Measurements from ENCODE around the gene PHC2.

PHC2 gene

DNA sequence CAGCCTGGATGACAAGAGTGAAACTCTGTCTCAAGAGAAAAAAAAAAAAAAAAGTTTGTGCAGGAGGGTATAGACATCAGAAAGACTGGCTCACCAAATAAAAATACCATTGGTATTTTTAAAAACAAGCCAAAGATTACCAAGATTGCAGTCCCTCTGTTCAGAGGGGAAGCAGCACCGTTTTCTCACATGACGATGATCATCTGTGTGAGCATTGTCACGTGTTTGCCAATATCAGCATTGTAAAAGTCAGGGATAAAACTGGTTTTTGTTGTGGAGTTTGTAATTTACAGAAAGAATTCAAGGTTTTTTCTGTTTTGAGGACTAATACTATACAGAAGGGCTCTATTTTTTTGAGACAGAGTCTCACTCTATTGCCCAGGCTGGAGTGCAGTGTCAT lies 148.1 kb downstream of the PHC2 start:
- Histone ChIP-seq H2BK5ac (ENCODE audit: low read length) (no peak overlapping the region), H2AK5ac (ENCODE audit: low read length) (no peak overlapping the region), H3K4me1 (ENCODE audit: control insufficient read depth, low read depth, low read length) (no peaks in the 10 kb centered on the region), H3K23ac (ENCODE audit: low read length) (no peak overlapping the region), H3K79me2 (ENCODE audit: control insufficient read depth, insufficient read depth, low read length) (no peaks in the 10 kb centered on the region), H3K4me3 (ENCODE audit: low read length) (no peak overlapping the region), H3K4me2 (ENCODE audit: low read length) (no peak overlapping the region), H4K8ac (ENCODE audit: low read depth, low read length) (no peak overlapping the region), H3K4ac (ENCODE audit: low read depth, low read length) (no peak overlapping the region), H3K79me1 (ENCODE audit: low read length) (no peaks in the 10 kb centered on the region), H3K18ac (ENCODE audit: low read length) (no peak overlapping the region), H3K56ac (ENCODE audit: low read length) (no peak overlapping the region), H3K27me3 (ENCODE audit: insufficient read depth, low read length, poor library complexity) (no peaks in the 10 kb centered on the region), H2BK15ac (replicated peaks; ENCODE audit: low read depth) (no peak overlapping the region), H3K9ac (ENCODE audit: low read length) (no peak overlapping the region), H3K36me3 (ENCODE audit: control insufficient read depth, insufficient read depth, low read length) (peaks cover 3% of the 10 kb centered on the region), H2BK120ac (ENCODE audit: low read depth, low read length) (no peak overlapping the region), H4K5ac (ENCODE audit: low read length) (no peak overlapping the region), H3K27ac (ENCODE audit: low read depth, low read length) (no peak overlapping the region)
- no CpG with 5 or more reads among the region's 3 CpGs for WGBS (ENCODE audit: extremely low coverage, insufficient coverage, low lambda C conversion rate)
- no peak for DNase-seq

DNA sequence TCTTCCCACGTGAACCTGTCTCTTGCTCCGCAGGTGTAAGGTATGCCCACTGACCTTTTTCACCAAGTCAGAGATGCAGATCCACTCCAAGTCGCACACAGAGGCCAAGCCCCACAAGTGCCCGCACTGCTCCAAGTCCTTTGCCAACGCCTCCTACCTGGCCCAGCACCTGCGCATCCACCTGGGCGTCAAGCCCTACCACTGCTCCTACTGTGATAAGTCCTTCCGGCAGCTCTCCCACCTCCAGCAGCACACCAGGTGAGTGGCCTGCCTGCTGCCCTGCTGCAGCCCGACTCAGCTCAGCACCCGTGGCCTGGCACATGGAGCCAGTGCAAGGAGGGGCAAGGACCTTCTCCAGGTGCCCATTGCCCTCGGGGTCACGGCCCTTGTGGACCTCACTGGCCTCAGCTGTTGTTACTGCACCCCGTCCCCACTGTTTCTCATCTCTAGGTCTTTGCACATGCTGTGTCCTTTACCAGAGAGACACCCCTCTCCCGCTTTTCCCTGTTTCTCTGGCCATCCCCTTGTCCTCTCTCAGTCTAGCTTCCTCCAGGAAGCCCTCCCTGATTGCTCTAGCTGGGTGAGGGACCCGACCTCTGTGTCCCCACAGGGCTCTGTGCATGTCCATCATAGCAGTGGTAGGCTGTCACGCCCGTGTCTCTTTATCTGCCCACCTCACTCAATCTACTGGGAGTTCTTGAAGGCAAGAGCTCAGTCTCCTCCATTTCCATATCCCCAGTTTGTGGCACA lies 149.2 kb downstream of the PHC2 start:
- no peak overlapping the region for H2BK120ac ChIP-seq (ENCODE audit: low read depth, low read length)
- no peak overlapping the region for H4K8ac ChIP-seq (ENCODE audit: low read depth, low read length)
- WGBS (ENCODE audit: extremely low coverage, insufficient coverage, low lambda C conversion rate), result no CpG with 5 or more reads among the region's 17 CpGs

DNA sequence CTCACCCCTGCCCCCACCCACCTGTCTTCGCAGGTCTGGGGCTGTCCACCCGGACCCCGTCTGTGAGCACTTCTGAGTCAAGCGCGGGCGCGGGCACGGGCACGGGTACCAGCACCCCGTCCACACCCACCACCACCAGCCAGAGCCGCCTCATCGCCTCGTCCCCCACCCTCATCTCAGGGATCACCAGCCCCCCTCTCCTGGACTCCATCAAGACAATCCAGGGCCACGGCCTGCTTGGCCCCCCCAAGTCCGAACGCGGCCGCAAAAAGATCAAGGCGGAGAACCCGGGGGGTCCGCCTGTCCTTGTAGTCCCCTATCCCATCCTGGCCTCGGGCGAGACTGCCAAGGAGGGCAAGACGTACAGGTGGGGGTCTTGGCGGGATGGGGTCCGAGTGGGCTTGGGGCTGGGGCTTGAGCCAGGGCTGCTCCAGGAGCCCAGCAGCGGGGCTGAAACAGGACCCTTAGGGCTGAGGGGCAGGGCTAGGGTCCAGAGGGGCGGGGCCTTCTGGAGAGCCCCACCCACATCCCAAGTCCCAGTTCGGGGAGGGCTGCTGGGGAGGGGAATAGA lies 150.7 kb downstream of the PHC2 start:
- peaks cover 3% of the 10 kb centered on the region for H3K36me3 ChIP-seq (ENCODE audit: control insufficient read depth, insufficient read depth, low read length)

More for the DNA sequence above, 149.2 kb downstream of the PHC2 start:
- Histone ChIP-seq H3K27ac (ENCODE audit: low read depth, low read length) (no peak overlapping the region), H4K5ac (ENCODE audit: low read length) (no peak overlapping the region), H2BK5ac (ENCODE audit: low read length) (no peak overlapping the region), H3K4ac (ENCODE audit: low read depth, low read length) (no peak overlapping the region), H3K4me3 (ENCODE audit: low read length) (no peak overlapping the region), H3K23ac (ENCODE audit: low read length) (no peak overlapping the region), H3K18ac (ENCODE audit: low read length) (no peak overlapping the region), H3K79me1 (ENCODE audit: low read length) (no peaks in the 10 kb centered on the region), H3K4me2 (ENCODE audit: low read length) (no peak overlapping the region), H3K27me3 (ENCODE audit: insufficient read depth, low read length, poor library complexity) (no peaks in the 10 kb centered on the region), H2AK5ac (ENCODE audit: low read length) (no peak overlapping the region), H3K79me2 (ENCODE audit: control insufficient read depth, insufficient read depth, low read length) (no peaks in the 10 kb centered on the region), H3K36me3 (ENCODE audit: control insufficient read depth, insufficient read depth, low read length) (peaks cover 3% of the 10 kb centered on the region), H3K4me1 (ENCODE audit: control insufficient read depth, low read depth, low read length) (no peaks in the 10 kb centered on the region), H2BK15ac (replicated peaks; ENCODE audit: low read depth) (no peak overlapping the region), H3K56ac (ENCODE audit: low read length) (no peak overlapping the region), H3K9ac (ENCODE audit: low read length) (no peak overlapping the region)
- no peak for DNase-seq

DNA sequence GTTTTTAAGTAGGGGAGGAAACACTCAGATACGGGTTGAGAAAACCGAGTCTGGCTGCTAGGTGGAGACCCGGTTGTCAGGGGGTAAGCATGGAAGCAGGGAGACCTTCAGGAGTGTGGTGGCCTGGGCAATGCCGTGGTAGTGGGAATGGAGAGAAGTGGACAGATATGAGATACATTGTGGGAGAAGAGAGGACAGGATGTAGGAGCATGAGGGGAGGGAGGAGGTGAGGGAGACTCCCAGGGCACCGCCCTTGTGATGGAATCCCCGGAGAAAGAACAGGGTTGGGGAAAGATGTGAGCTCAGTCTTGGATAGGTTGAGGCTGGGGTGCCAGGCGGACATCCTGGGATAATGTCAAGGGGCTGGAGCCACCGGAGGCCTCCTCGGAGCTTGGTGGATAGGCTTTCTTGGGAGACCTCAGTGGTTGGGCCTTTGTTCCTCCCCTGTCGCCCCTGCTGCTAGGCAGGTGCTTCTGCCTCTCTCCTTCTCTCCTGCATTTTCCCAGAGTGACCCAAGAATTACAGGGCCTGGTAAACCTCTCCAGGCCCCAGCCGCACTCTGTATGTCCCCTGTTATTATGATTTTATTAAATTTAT lies 153.3 kb downstream of the PHC2 start:
- Histone ChIP-seq H3K9ac (ENCODE audit: low read length) (no peak overlapping the region), H2BK15ac (replicated peaks; ENCODE audit: low read depth) (no peak overlapping the region), H3K79me2 (ENCODE audit: control insufficient read depth, insufficient read depth, low read length) (no peaks in the 10 kb centered on the region), H4K8ac (ENCODE audit: low read depth, low read length) (no peak overlapping the region), H3K36me3 (ENCODE audit: control insufficient read depth, insufficient read depth, low read length) (peaks cover 2% of the 10 kb centered on the region), H2BK5ac (ENCODE audit: low read length) (no peak overlapping the region), H3K4me2 (ENCODE audit: low read length) (no peak overlapping the region), H3K23ac (ENCODE audit: low read length) (no peak overlapping the region), H3K4ac (ENCODE audit: low read depth, low read length) (no peak overlapping the region), H2AK5ac (ENCODE audit: low read length) (no peak overlapping the region), H3K79me1 (ENCODE audit: low read length) (peaks cover 2% of the 10 kb centered on the region), H3K4me1 (ENCODE audit: control insufficient read depth, low read depth, low read length) (no peaks in the 10 kb centered on the region), H3K18ac (ENCODE audit: low read length) (no peak overlapping the region), H4K5ac (ENCODE audit: low read length) (no peak overlapping the region), H2BK120ac (ENCODE audit: low read depth, low read length) (no peak overlapping the region), H3K56ac (ENCODE audit: low read length) (no peak overlapping the region), H3K27ac (ENCODE audit: low read depth, low read length) (no peak overlapping the region), H3K4me3 (ENCODE audit: low read length) (no peak overlapping the region), H3K27me3 (ENCODE audit: insufficient read depth, low read length, poor library complexity) (no peaks in the 10 kb centered on the region)
- DNase-seq, result no peak
- WGBS (ENCODE audit: extremely low coverage, insufficient coverage, low lambda C conversion rate), result no CpG with 5 or more reads among the region's 11 CpGs

More for the DNA sequence above, 150.7 kb downstream of the PHC2 start:
- Histone ChIP-seq H3K18ac (ENCODE audit: low read length) (no peak overlapping the region), H3K27ac (ENCODE audit: low read depth, low read length) (no peak overlapping the region), H3K4me3 (ENCODE audit: low read length) (no peak overlapping the region), H3K27me3 (ENCODE audit: insufficient read depth, low read length, poor library complexity) (no peaks in the 10 kb centered on the region), H3K4ac (ENCODE audit: low read depth, low read length) (no peak overlapping the region), H2BK15ac (replicated peaks; ENCODE audit: low read depth) (no peak overlapping the region), H3K4me2 (ENCODE audit: low read length) (no peak overlapping the region), H2BK5ac (ENCODE audit: low read length) (no peak overlapping the region), H3K23ac (ENCODE audit: low read length) (no peak overlapping the region), H3K9ac (ENCODE audit: low read length) (no peak overlapping the region), H3K79me1 (ENCODE audit: low read length) (peaks cover 1% of the 10 kb centered on the region), H3K4me1 (ENCODE audit: control insufficient read depth, low read depth, low read length) (no peaks in the 10 kb centered on the region), H3K56ac (ENCODE audit: low read length) (no peak overlapping the region), H4K5ac (ENCODE audit: low read length) (no peak overlapping the region), H2AK5ac (ENCODE audit: low read length) (no peak overlapping the region), H3K79me2 (ENCODE audit: control insufficient read depth, insufficient read depth, low read length) (no peaks in the 10 kb centered on the region), H2BK120ac (ENCODE audit: low read depth, low read length) (no peak overlapping the region), H4K8ac (ENCODE audit: low read depth, low read length) (no peak overlapping the region)
- no peak for DNase-seq
- WGBS (ENCODE audit: extremely low coverage, insufficient coverage, low lambda C conversion rate), result no CpG with 5 or more reads among the region's 29 CpGs

GRCh38 chr1:33276573-33277298 lies 154.2 kb downstream of the PHC2 start:
- Histone ChIP-seq H3K23ac (ENCODE audit: low read length) (no peak overlapping the region), H3K56ac (ENCODE audit: low read length) (no peak overlapping the region), H3K27me3 (ENCODE audit: insufficient read depth, low read length, poor library complexity) (no peaks in the 10 kb centered on the region), H3K36me3 (ENCODE audit: control insufficient read depth, insufficient read depth, low read length) (peaks cover 2% of the 10 kb centered on the region), H2BK5ac (ENCODE audit: low read length) (no peak overlapping the region), H2BK15ac (replicated peaks; ENCODE audit: low read depth) (no peak overlapping the region), H3K18ac (ENCODE audit: low read length) (no peak overlapping the region), H2BK120ac (ENCODE audit: low read depth, low read length) (no peak overlapping the region), H3K4me2 (ENCODE audit: low read length) (no peak overlapping the region), H3K4me1 (ENCODE audit: control insufficient read depth, low read depth, low read length) (no peaks in the 10 kb centered on the region), H4K8ac (ENCODE audit: low read depth, low read length) (no peak overlapping the region), H3K79me2 (ENCODE audit: control insufficient read depth, insufficient read depth, low read length) (no peaks in the 10 kb centered on the region), H2AK5ac (ENCODE audit: low read length) (no peak overlapping the region), H3K9ac (ENCODE audit: low read length) (no peak overlapping the region), H4K5ac (ENCODE audit: low read length) (no peak overlapping the region), H3K4ac (ENCODE audit: low read depth, low read length) (no peak overlapping the region), H3K27ac (ENCODE audit: low read depth, low read length) (no peak overlapping the region), H3K4me3 (ENCODE audit: low read length) (no peak overlapping the region), H3K79me1 (ENCODE audit: low read length) (peaks cover 6% of the 10 kb centered on the region)
- DNase-seq, result no peak
- WGBS (ENCODE audit: extremely low coverage, insufficient coverage, low lambda C conversion rate), result no CpG with 5 or more reads among the region's 30 CpGs
